T-cell (primary cell): ENCODE results near the gene ZSWIM4. TPM values are rescaled to one million over a fixed set of nuclear protein-coding genes. Genes with fewer than 3 reads are reported as not detected.

Source experiments
- ATAC-seq, 4 experiments: fragments of 200-7000 bp in 3 of 4; fragments of 150-1000 bp in 1 of 4; cut with Tn5 transposase; replicated peaks in 1 of 4; 1 replicate in 3 of 4; 2 replicates in 1 of 4; pipeline ENCODE4 v1.10.0; 2021; ENCODE audit warnings: moderate library complexity in 3 of 4, mild to moderate bottlenecking in 2 of 4, moderate number of reproducible peaks in 1 of 4
- CTCF ChIA-PET, 2 donors: fragments of 300-600 bp; sonication (Branson Sonifier 250); formaldehyde crosslinking; loops; one replicate each; lab custom pipeline; 2022; ENCODE audit warnings: antibody characterized with exemption in 2 of 2; lab: Charles Lee
- POLR2A ChIA-PET, 2 donors: fragments of 300-600 bp; sonication (Branson Sonifier 250); formaldehyde crosslinking; loops; one replicate each; lab custom pipeline; 2022; ENCODE audit warnings: antibody characterized with exemption in 2 of 2; lab: Charles Lee
- DNase-seq, 35 experiments: peaks; one replicate each; pipeline versions ENCODE4 v3.0.0 to v3.0.0-alpha.2; 2013 to 2023
- H3K27ac ChIP-seq: one replicate; pipeline ENCODE4 v1.5.1; 2013; ENCODE audit warnings: low read length
- H3K27me3 ChIP-seq, 2 experiments: replicated peaks in 1 of 2; 1 replicate in 1 of 2; 2 replicates in 1 of 2; pipeline versions ENCODE4 v1.6.1 to v1.7.0; 2013; ENCODE audit warnings: low read length in 1 of 2, mixed read lengths in 1 of 2; ENCODE audit not compliant: control insufficient read depth in 2 of 2, insufficient read depth in 2 of 2; ENCODE audit errors: extremely low read depth in 1 of 2
- H3K36me3 ChIP-seq, 2 donors: 1 replicate in 1 of 2; 2 replicates in 1 of 2; pipeline versions ENCODE4 v1.6.1 to v1.7.0; 2013; ENCODE audit warnings: low read length in 1 of 2; ENCODE audit not compliant: control insufficient read depth in 2 of 2, insufficient read depth in 1 of 2; ENCODE audit errors: extremely low read depth in 1 of 2
- H3K4me1 ChIP-seq, 2 experiments: 1 replicate in 1 of 2; 2 replicates in 1 of 2; pipeline versions ENCODE4 v1.6.1 to v1.7.0; 2013; ENCODE audit warnings: low read length in 2 of 2, mixed read lengths in 1 of 2; ENCODE audit not compliant: insufficient read depth in 2 of 2, control insufficient read depth in 1 of 2; ENCODE audit errors: extremely low read depth in 1 of 2
- H3K4me3 ChIP-seq, 2 donors: 1 replicate in 1 of 2; 2 replicates in 1 of 2; pipeline versions ENCODE4 v1.5.1 to v1.7.0; 2013; ENCODE audit warnings: mild to moderate bottlenecking in 2 of 2, low read length in 1 of 2, moderate library complexity in 1 of 2; ENCODE audit not compliant: control insufficient read depth in 1 of 2; ENCODE audit errors: extremely low read depth in 1 of 2
- H3K9me3 ChIP-seq: 2 replicates; pipeline ENCODE4 v1.7.0; 2013
- H3K27ac Mint-ChIP-seq, 2 donors: one replicate each; pipeline ENCODE4 v1.8.0; 2020 to 2021; ENCODE audit warnings: mild to moderate bottlenecking in 2 of 2, mixed read lengths in 2 of 2
- H3K27me3 Mint-ChIP-seq, 2 donors: one replicate each; pipeline ENCODE4 v1.8.0; 2021 to 2022; ENCODE audit warnings: mixed read lengths in 2 of 2
- H3K36me3 Mint-ChIP-seq: one replicate; pipeline ENCODE4 v1.8.0; 2021; ENCODE audit warnings: mixed read lengths
- H3K4me1 Mint-ChIP-seq, 3 donors: one replicate each; pipeline ENCODE4 v1.8.0; 2020 to 2022; ENCODE audit warnings: mixed read lengths in 3 of 3, mild to moderate bottlenecking in 1 of 3
- H3K4me3 Mint-ChIP-seq, 3 donors: one replicate each; pipeline ENCODE4 v1.8.0; 2020 to 2022; ENCODE audit warnings: mild to moderate bottlenecking in 3 of 3, mixed read lengths in 3 of 3, moderate library complexity in 3 of 3
- H3K9me3 Mint-ChIP-seq, 3 donors: one replicate each; pipeline ENCODE4 v1.8.0; 2020 to 2022; ENCODE audit warnings: mixed read lengths in 3 of 3
- WGBS: methylation state at CpG from one replicate; pipeline ENCODE4 v1.1.5; 2013; ENCODE audit warnings: missing lambda C conversion rate; ENCODE audit not compliant: insufficient coverage; 5-methylcytosine and 5-hydroxymethylcytosine counted together
- total RNA-seq, 35 experiments: library from RNA in 6 of 35; stranded (reverse) in 6 of 35; fragments of 120-200 nt in 1 of 35; gene quantifications; one replicate each; pipeline versions ENCODE4 v1.2.1 to v1.2.4 and lab custom pipeline; 2013 to 2026

Gene ZSWIM4
- total RNA-seq, 5 donors from 2014 or later (not counting 1 experiment from before 2014, with no cell fraction given), result 5.4 to 9.8 (median 9.0) TPM

DNA sequence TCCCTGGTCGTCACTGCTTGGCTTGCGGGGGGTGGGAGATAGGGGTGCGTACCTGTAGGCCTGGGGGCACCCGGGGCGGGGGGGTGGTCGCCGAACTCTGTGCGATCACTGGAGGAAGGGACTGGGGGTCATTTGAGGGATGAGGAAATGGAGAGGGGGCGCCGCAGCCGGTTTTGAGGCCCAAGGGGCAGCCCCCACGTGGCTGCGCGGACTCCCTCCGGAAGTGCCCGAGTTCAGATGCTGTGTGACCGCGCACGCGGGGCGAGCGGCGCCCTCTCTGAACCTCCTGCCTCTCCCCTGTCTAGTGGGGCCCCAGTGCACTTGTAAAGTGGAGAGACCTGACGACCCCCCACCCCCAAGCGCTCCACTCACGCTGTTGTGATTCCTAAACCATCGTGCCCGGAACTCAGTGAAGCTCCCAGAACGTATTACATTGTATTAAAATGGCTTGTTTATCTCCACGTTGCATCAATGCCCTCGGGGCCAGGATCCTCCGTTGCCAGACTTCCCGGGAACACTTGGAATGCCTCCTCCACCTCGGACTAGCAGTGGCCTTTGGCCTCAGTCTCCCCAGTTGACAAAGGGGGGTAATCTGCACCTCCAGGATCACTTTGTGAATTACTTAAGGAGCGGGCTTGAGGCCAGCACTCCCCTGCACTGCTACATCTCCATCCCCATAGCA, 78.7 kb downstream of the ZSWIM4 start:
- H3K4me3 Mint-ChIP-seq, result peak overlapping the region in 1 of 3 donors; percentile 72
- H3K4me1 Mint-ChIP-seq, result peaks cover 5 to 8% (median 7%) of the 10 kb centered on the region in 3 donors
- peaks cover 2 to 18% of the 10 kb centered on the region in 2 experiments for H3K4me1 ChIP-seq
- 86% methylated on average over 26 of the region's 35 CpGs for WGBS
- ATAC-seq (no peak), DNase-seq (no peak)
- no peaks in the 10 kb centered on the region for H3K9me3 Mint-ChIP-seq
- no peak overlapping the region for H3K4me3 ChIP-seq
- H3K27ac ChIP-seq, result no peak overlapping the region
- ChIA-PET CTCF (no interaction called here), POLR2A (no interaction called here)
- peaks cover 3 to 24% of the 10 kb centered on the region in 2 donors for H3K27me3 Mint-ChIP-seq
- no peaks in the 10 kb centered on the region for H3K36me3 ChIP-seq
- H3K36me3 Mint-ChIP-seq, result no peaks in the 10 kb centered on the region
- peaks cover 0 to 73% of the 10 kb centered on the region in 2 experiments for H3K27me3 ChIP-seq
- H3K27ac Mint-ChIP-seq, result no peak overlapping the region
- H3K9me3 ChIP-seq, result no peaks in the 10 kb centered on the region

DNA sequence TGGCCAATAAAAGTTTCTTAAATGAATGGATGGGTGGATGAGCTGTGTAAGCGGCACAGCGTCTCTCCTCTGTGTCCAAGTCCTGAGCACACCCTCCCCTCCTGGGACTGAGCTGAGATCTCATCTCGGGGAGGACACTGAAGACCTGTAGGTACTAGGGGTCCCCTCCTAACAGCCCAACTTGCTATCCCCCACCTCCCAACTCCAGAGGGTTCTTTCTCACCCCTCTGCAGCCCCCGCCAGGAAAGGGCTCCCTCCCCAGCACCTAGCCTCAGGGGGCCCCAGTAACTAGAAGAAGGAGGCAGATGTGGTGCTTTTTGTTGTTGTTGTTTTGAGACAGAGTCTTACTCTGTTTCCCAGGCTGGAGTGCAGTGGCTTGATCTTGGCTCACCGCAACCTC, 80.6 kb downstream of the ZSWIM4 start:
- Mint-ChIP-seq H3K9me3 (no peaks in the 10 kb centered on the region), H3K27ac (no peak overlapping the region), H3K4me3 (no peak overlapping the region), H3K27me3 (peaks cover 0 to 14% of the 10 kb centered on the region in 2 donors), H3K4me1 (peaks cover 13 to 19% (median 14%) of the 10 kb centered on the region in 3 donors), H3K36me3 (no peaks in the 10 kb centered on the region)
- H3K4me3 ChIP-seq, result no peak overlapping the region
- no peaks in the 10 kb centered on the region for H3K36me3 ChIP-seq
- H3K9me3 ChIP-seq, result no peaks in the 10 kb centered on the region
- CTCF ChIA-PET, result no interaction called here
- 80% methylated on average over 1 of the region's 5 CpGs for WGBS
- H3K27me3 ChIP-seq, result peaks cover 0 to 59% of the 10 kb centered on the region in 2 experiments
- H3K27ac ChIP-seq, result no peak overlapping the region
- POLR2A ChIA-PET, result no interaction called here
- peaks cover 8 to 27% of the 10 kb centered on the region in 2 experiments for H3K4me1 ChIP-seq
- ATAC-seq, result no peak
- DNase-seq, result no peak

- Histone ChIP-seq H3K4me3 (no peak within 1 kb of the TSS), H3K36me3 (no peaks in the 10 kb centered on the region), H3K27ac (no peak within 1 kb of the TSS), H3K27me3 (peaks cover 0 to 48% of the 10 kb centered on the region in 2 experiments), H3K4me1 (peaks cover 18 to 37% of the 10 kb centered on the region in 2 experiments), H3K9me3 (no peaks in the 10 kb centered on the region)
- DNase-seq (no peak), ATAC-seq (no peak)
- no peaks in the 10 kb centered on the region for H3K36me3 Mint-ChIP-seq
- H3K27ac Mint-ChIP-seq, result no peak within 1 kb of the TSS
- WGBS, result 100% methylated on average over 1 of the region's 5 CpGs
- POLR2A ChIA-PET, result no interaction called here
- CTCF ChIA-PET, result no interaction called here
- peaks cover 0 to 10% of the 10 kb centered on the region in 2 donors for H3K27me3 Mint-ChIP-seq
- no peak within 1 kb of the TSS for H3K4me3 Mint-ChIP-seq
- peaks cover 23 to 29% (median 25%) of the 10 kb centered on the region in 3 donors for H3K4me1 Mint-ChIP-seq
- H3K9me3 Mint-ChIP-seq, result no peaks in the 10 kb centered on the region
Observed at GRCh38 chr19:13876834-13877233, 81.6 kb downstream of the ZSWIM4 start, which contains the start of gene NANOS3. Gene NANOS3, plus strand, starts transcription at chr19:13877134. Its CDS starts 115 bp downstream, at chr19:13877249.

GRCh38 chr19:13877303-13877702, 82.1 kb downstream of the ZSWIM4 start:
- ChIA-PET POLR2A (interaction anchor here in 1 of 2 donors (0.6 kb wide), 1 partner anchor 66 kb away, joined by 3 read pairs; no protein-coding TSS in a partner anchor), CTCF (interaction anchor here in 1 of 2 donors (0.7 to 1.5 kb wide), 2 partner anchors 162 to 195 kb away, joined by 3 read pairs; partner anchors contain the start of gene MISP3)
- no peak for ATAC-seq
- Mint-ChIP-seq H3K4me3 (no peak overlapping the region), H3K27ac (no peak overlapping the region), H3K9me3 (no peaks in the 10 kb centered on the region), H3K36me3 (no peaks in the 10 kb centered on the region), H3K27me3 (peaks cover 0 to 10% of the 10 kb centered on the region in 2 donors), H3K4me1 (peaks cover 28 to 33% (median 29%) of the 10 kb centered on the region in 3 donors)
- DNase-seq, result no peak
- Histone ChIP-seq H3K36me3 (no peaks in the 10 kb centered on the region), H3K4me1 (peaks cover 23 to 41% of the 10 kb centered on the region in 2 experiments), H3K4me3 (no peak overlapping the region), H3K27ac (no peak overlapping the region), H3K9me3 (no peaks in the 10 kb centered on the region), H3K27me3 (peaks cover 0 to 47% of the 10 kb centered on the region in 2 experiments)
- WGBS, result 90% methylated on average over 27 of the region's 27 CpGs

DNA sequence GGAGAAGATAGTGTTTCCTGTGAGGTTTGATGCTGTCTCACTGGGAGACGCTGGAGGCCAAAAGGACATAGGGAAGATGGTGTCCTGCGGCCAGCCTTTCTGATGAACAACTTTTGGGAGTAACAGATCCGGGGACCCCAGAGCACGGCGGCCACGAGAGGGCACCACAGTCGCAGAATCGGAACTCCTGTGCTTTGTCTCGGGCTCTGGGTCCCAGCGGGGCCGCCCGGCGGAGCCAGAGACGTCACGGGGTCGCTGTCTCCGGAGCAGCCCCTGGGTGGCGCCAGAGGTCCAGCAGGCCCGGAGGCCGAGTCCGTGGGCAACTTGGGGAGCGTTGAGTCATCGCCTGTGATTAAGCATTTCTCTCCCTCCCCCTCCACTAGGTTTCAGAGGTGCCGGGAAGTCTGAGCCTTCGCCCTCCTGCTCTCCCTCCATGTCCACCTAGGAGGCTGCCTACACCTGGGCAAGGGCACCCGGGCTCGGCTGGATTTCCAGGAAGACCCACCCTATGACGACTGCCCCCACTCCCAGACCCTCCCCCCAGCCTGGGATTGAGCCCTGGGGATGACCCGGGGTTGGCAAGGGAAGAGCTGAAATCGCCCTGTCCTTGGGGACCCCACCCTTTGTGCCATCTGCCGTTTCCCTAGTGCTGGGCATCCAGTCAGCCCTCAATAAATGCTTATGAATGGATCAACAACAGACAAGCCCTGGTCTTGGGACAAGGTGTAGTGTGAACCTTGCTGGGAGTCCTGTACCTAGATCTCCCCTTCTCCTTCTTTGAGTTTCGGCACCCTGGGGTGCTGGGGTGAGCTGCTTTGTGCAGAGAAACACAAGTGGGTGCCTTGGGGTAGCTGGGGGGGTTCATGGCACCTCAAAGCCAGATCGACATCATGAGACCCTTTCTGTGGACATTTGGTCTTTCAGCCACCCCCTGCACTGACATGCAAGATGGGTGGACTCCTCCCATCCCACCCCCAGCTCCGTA, 85.1 kb downstream of the ZSWIM4 start:
- under 1% methylated on average over 28 of the region's 34 CpGs for WGBS
- no peaks in the 10 kb centered on the region for H3K27me3 Mint-ChIP-seq
- H3K4me3 Mint-ChIP-seq, result peak overlapping the region; percentile 41 to 71 (median 43)
- H3K4me1 Mint-ChIP-seq, result peaks cover 34 to 39% (median 37%) of the 10 kb centered on the region in 3 donors
- no peaks in the 10 kb centered on the region for H3K36me3 ChIP-seq
- CTCF ChIA-PET, result interaction anchor here (0.5 to 1.1 kb wide), 6 partner anchors 14 to 257 kb away, joined by 3 to 4 read pairs (median 3); no protein-coding TSS in a partner anchor
- DNase-seq (peak; percentile 88 to 99 (median 96)), ATAC-seq (peak; percentile 93 to 98 (median 95))
- H3K9me3 Mint-ChIP-seq, result no peaks in the 10 kb centered on the region
- H3K36me3 Mint-ChIP-seq, result no peaks in the 10 kb centered on the region
- no peaks in the 10 kb centered on the region for H3K9me3 ChIP-seq
- H3K4me1 ChIP-seq, result peaks cover 33 to 60% of the 10 kb centered on the region in 2 experiments
- H3K4me3 ChIP-seq, result peak overlapping the region; percentile 15 to 26
- peak overlapping the region; percentile 80 to 81 for H3K27ac Mint-ChIP-seq
- peaks cover 0 to 20% of the 10 kb centered on the region in 2 experiments for H3K27me3 ChIP-seq
- POLR2A ChIA-PET, result no interaction called here
- peak overlapping the region; percentile 56 for H3K27ac ChIP-seq
